ENCODE data around the gene OR6B2. TPM values are rescaled to one million over a fixed set of nuclear protein-coding genes. Genes with fewer than 3 reads are reported as not detected.

OR6B2 gene
- total RNA-seq, 6 experiments from 2014 or later = not detected

- TF ChIP-seq CTCF (IDR thresholded peaks at IDR 0.05) (no peak), POLR2A (IDR thresholded peaks at IDR 0.05) (no peak)
- no peaks in the 10 kb centered on the region for H3K9me3 ChIP-seq
- DNase-seq (no peak), ATAC-seq (no peak)
- no peaks in the 10 kb centered on the region for H3K27me3 ChIP-seq
- H3K4me1 ChIP-seq = no peaks in the 10 kb centered on the region
- no peak overlapping the region for H3K27ac ChIP-seq
- no peak overlapping the region for H3K4me3 ChIP-seq
- H3K36me3 ChIP-seq = peaks cover 0 to 19% (median 10%) of the 10 kb centered on the region in 4 donors
- intact Hi-C loops (cut with DNase I) = no loop called here
- 63% methylated on average over 6 of the region's 9 CpGs for WGBS (ENCODE audit: insufficient coverage, low coverage, low lambda C conversion rate, missing lambda C conversion rate)
Observed at GRCh38 chr2:239983004-239983778, 47.0 kb downstream of the OR6B2 start.

Other genes starting within 250 kb of the OR6B2 start
- gene NDUFA10, start 5.1 kb downstream of the OR6B2 start, total RNA-seq = 100 to 1,000 TPM in 5 of 6 experiments, 10 to 100 TPM in 1; 84.1 to 162 (median 116) TPM
- not detected for gene OR6B3, start 23.1 kb upstream of the OR6B2 start, total RNA-seq
- 10 to 100 TPM; 33.1 to 66.1 (median 45.8) TPM for gene COPS9, start 105.9 kb upstream of the OR6B2 start, total RNA-seq
- gene OTOS, start 110.2 kb upstream of the OR6B2 start, total RNA-seq = not detected

All from right lobe of liver (tissue), 6 donors.